ENCODE measurements around the gene RAB13. TPM values are rescaled to one million over a fixed set of nuclear protein-coding genes. Genes with fewer than 3 reads are reported as not detected.

RAB13 gene
- total and polyA plus RNA-seq, 2 of the 13 experiments (the other 11 are each of a cell fraction or from before 2014, with no cell fraction given) = 15.9 to 24.7 TPM

DNA sequence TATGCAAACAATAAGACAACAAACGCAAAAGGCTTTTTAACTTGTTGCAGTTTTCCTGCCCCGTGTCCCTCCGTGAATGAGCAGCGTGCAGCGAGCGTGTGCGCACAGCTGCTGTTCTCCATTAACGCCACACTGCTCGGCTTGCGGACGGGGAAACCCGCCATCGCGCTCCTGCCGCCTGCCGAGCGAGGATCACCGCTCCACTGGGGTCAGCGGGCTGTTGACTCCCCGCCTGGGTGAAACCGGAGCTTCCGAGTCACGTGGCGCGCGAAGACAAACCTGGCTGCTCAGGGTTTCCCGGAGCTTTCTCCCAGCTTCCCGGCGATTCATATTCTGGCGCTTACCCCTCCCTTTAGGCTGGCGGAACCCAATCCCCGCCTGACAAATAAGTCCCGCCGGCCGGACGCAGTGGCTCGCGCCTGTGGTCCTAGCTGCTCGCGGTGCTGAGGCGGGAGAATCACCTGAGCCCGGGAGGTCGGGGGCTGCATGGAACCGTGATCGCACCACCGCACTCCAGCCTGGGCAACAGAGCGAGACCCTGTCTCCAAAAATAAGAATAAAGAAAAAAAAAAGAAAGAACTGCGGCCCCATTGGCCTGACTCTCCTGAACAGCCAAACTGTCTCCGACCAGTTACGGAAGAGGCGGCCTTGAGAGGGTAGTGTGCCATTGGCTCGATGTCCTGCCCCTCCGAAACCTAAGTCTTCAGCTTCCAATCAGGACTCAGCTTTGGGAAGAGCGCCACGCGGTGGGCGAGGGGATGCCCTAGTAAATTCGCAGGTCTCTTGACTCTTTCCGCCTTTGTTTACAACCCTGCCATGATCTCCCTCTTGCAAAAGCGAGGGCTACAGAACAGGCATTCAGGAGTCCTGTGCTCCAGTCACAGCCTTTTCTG is 18.8 kb downstream of the RAB13 start, which contains the start of gene CREB3L4 (continued):
- no peak for TF ChIP-seq ATF6 (CRISPR knock-in tag; conservative IDR thresholded peaks at IDR 0.05)
- no peak for TF ChIP-seq SRSF9 (IDR thresholded peaks at IDR 0.05; ENCODE audit: borderline replicate concordance, insufficient read depth, low read depth, low read length, poor library complexity, severe bottlenecking)
- TF ChIP-seq POGZ (CRISPR knock-in tag; IDR thresholded peaks at IDR 0.05) = peak; percentile 79
- TF ChIP-seq ZSCAN9 (CRISPR knock-in tag; IDR thresholded peaks at IDR 0.05; ENCODE audit: borderline replicate concordance) = peak; percentile 74; the same call in 1 of the 2 replicates
- TF ChIP-seq, protein P1, sequence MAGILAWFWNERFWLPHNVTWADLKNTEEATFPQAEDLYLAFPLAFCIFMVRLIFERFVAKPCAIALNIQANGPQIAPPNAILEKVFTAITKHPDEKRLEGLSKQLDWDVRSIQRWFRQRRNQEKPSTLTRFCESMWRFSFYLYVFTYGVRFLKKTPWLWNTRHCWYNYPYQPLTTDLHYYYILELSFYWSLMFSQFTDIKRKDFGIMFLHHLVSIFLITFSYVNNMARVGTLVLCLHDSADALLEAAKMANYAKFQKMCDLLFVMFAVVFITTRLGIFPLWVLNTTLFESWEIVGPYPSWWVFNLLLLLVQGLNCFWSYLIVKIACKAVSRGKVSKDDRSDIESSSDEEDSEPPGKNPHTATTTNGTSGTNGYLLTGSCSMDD (CRISPR knock-in tag; IDR thresholded peaks at IDR 0.05) = no peak
- TF ChIP-seq KAT7 (CRISPR knock-in tag; IDR thresholded peaks at IDR 0.05; ENCODE audit: borderline replicate concordance) = 0 out of 2 replicates have a peak, but pooled peaks have one; percentile 11
- TF ChIP-seq TEAD2 (CRISPR knock-in tag; IDR thresholded peaks at IDR 0.05) = 0 out of 2 replicates have a peak, but pooled peaks have one; percentile 61
- TF ChIP-seq HCFC1 (IDR thresholded peaks at IDR 0.05; ENCODE audit: low read depth, low read length) = 0 out of 2 replicates have a peak, but pooled peaks have one; percentile 5
- TF ChIP-seq ELF3 (CRISPR knock-in tag; IDR thresholded peaks at IDR 0.05) = peak; percentile 51
- TF ChIP-seq, protein P2, sequence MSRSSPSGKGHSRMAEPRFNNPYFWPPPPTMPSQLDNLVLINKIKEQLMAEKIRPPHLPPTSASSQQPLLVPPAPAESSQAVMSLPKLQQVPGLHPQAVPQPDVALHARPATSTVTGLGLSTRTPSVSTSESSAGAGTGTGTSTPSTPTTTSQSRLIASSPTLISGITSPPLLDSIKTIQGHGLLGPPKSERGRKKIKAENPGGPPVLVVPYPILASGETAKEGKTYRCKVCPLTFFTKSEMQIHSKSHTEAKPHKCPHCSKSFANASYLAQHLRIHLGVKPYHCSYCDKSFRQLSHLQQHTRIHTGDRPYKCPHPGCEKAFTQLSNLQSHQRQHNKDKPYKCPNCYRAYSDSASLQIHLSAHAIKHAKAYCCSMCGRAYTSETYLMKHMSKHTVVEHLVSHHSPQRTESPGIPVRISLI (CRISPR knock-in tag; IDR thresholded peaks at IDR 0.05; ENCODE audit: borderline replicate concordance) = peak; percentile 90
- peak; percentile 92 for TF ChIP-seq CCDC6 (CRISPR knock-in tag; IDR thresholded peaks at IDR 0.05)
- no peak for TF ChIP-seq HNF4G (IDR thresholded peaks at IDR 0.05; ENCODE audit: borderline replicate concordance, low read depth, low read length)
- TF ChIP-seq HNF4G (CRISPR knock-in tag; IDR thresholded peaks at IDR 0.05; ENCODE audit: borderline replicate concordance, low read depth) = no peak
- TF ChIP-seq RAD51 (IDR thresholded peaks at IDR 0.05; ENCODE audit: borderline replicate concordance) = peak; percentile 88
- TF ChIP-seq KLF6 (CRISPR knock-in tag; IDR thresholded peaks at IDR 0.05) = peak; percentile 86
- peak; percentile 48; the same call in 1 of the 2 replicates for TF ChIP-seq GTF2F1 (IDR thresholded peaks at IDR 0.05; ENCODE audit: low read length)
- peak; percentile 70 for TF ChIP-seq RARA (CRISPR knock-in tag; IDR thresholded peaks at IDR 0.05)
- TF ChIP-seq ZFYVE20 (CRISPR knock-in tag; IDR thresholded peaks at IDR 0.05; ENCODE audit: borderline replicate concordance, low read depth) = 0 out of 2 replicates have a peak, but pooled peaks have one; percentile 71
- TF ChIP-seq ZNF510 (CRISPR knock-in tag; IDR thresholded peaks at IDR 0.05; ENCODE audit: low read depth) = peak; percentile 89
- TF ChIP-seq, protein P3, sequence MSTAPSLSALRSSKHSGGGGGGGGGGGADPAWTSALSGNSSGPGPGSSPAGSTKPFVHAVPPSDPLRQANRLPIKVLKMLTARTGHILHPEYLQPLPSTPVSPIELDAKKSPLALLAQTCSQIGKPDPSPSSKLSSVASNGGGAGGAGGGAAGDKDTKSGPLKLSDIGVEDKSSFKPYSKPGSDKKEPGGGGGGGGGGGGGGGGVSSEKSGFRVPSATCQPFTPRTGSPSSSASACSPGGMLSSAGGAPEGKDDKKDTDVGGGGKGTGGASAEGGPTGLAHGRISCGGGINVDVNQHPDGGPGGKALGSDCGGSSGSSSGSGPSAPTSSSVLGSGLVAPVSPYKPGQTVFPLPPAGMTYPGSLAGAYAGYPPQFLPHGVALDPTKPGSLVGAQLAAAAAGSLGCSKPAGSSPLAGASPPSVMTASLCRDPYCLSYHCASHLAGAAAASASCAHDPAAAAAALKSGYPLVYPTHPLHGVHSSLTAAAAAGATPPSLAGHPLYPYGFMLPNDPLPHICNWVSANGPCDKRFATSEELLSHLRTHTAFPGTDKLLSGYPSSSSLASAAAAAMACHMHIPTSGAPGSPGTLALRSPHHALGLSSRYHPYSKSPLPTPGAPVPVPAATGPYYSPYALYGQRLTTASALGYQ (CRISPR knock-in tag; IDR thresholded peaks at IDR 0.05) = peak; percentile 74; the same call in 1 of the 2 replicates
- no peak for TF ChIP-seq ZNF24 (IDR thresholded peaks at IDR 0.05)
